PC-9 (cell line): ENCODE data around the gene UBE2QL1. TPM values are rescaled to one million over a fixed set of nuclear protein-coding genes. Genes with fewer than 3 reads are reported as not detected.

Source experiments
- BruUV-seq: library from RNA; stranded (reverse); fragments of 400-500 nt; replicated peaks from 2 replicates; lab custom pipeline; 2021; lab: Mats Ljungman, UMichigan
- CTCF ChIA-PET: fragments of 300-600 bp; sonication (Branson Sonifier 250); formaldehyde crosslinking; loops from one replicate; lab custom pipeline; 2022; ENCODE audit warnings: antibody characterized with exemption; lab: Charles Lee
- POLR2A ChIA-PET: fragments of 300-600 bp; sonication (Branson Sonifier 250); formaldehyde crosslinking; loops from one replicate; lab custom pipeline; 2022; ENCODE audit warnings: antibody characterized with exemption; ENCODE audit not compliant: unreplicated experiment; lab: Charles Lee
- DNase-seq, 2 experiments: peaks; one replicate each; pipeline versions ENCODE4 v3.0.0 to v3.0.0-alpha.2; 2015 to 2022; ENCODE audit warnings: mixed read lengths in 1 of 2
- H2AFZ ChIP-seq: fragments of 200-600 bp; sonication (generic); 2 replicates; pipeline ENCODE4 v1.8.1; 2017; ENCODE audit warnings: antibody characterized with exemption
- H3F3A ChIP-seq: fragments of 200-600 bp; sonication (generic); 2 replicates; pipeline ENCODE4 v1.8.1; 2017; ENCODE audit warnings: antibody characterized with exemption, mild to moderate bottlenecking, low read depth; ENCODE audit not compliant: insufficient read depth
- H3K27ac ChIP-seq: fragments of 200-600 bp; sonication (generic); 2 replicates; pipeline ENCODE4 v1.6.1; 2016; ENCODE audit warnings: mixed run types
- H3K27me3 ChIP-seq: fragments of 200-600 bp; sonication (generic); 2 replicates; pipeline ENCODE4 v1.6.1; 2016; ENCODE audit warnings: low read depth, mixed run types; ENCODE audit not compliant: insufficient read depth
- H3K36me3 ChIP-seq: fragments of 200-600 bp; sonication (generic); 2 replicates; pipeline ENCODE4 v1.6.1; 2016; ENCODE audit warnings: low read depth, mixed run types
- H3K4me1 ChIP-seq: fragments of 200-600 bp; sonication (generic); replicated peaks from 2 replicates; pipeline ENCODE4 v1.6.1; 2016; ENCODE audit warnings: mixed run types; ENCODE audit not compliant: insufficient read depth
- H3K4me2 ChIP-seq: fragments of 200-600 bp; sonication (generic); 2 replicates; pipeline ENCODE4 v1.6.1; 2017; ENCODE audit warnings: mixed run types
- H3K4me3 ChIP-seq: fragments of 200-600 bp; sonication (generic); 2 replicates; pipeline ENCODE4 v1.6.1; 2016; ENCODE audit warnings: mixed run types
- H3K79me2 ChIP-seq: fragments of 200-600 bp; sonication (generic); 2 replicates; pipeline ENCODE4 v1.6.1; 2017; ENCODE audit warnings: low read depth, mixed run types
- H3K9me2 ChIP-seq: fragments of 200-600 bp; sonication (generic); 2 replicates; pipeline ENCODE4 v1.8.1; 2017; ENCODE audit warnings: mild to moderate bottlenecking; ENCODE audit not compliant: insufficient read depth
- H3K9me3 ChIP-seq: fragments of 200-600 bp; sonication (generic); 2 replicates; pipeline ENCODE4 v1.8.1; 2016; ENCODE audit warnings: low read depth; ENCODE audit not compliant: insufficient read depth
- H4K20me1 ChIP-seq: fragments of 200-600 bp; sonication (generic); 2 replicates; pipeline ENCODE4 v1.8.1; 2017; ENCODE audit not compliant: insufficient read depth
- CTCF ChIP-seq: fragments of 200-600 bp; sonication (generic); conservative IDR thresholded peaks from 2 replicates; pipeline ENCODE4 v1.6.1; 2017; ENCODE audit warnings: mixed run types, antibody characterized with exemption, mild to moderate bottlenecking, moderate library complexity
- EZH2 ChIP-seq: fragments of 200-600 bp; sonication (generic); IDR thresholded peaks from 2 replicates; pipeline ENCODE4 v1.8.0; 2017; ENCODE audit warnings: antibody characterized with exemption, low read depth
- intact Hi-C: fragments of 100-400 bp; cut with micrococcal nuclease; formaldehyde crosslinking; loops from one replicate; pipeline ENCODE4 v1.10.0; 2022; ENCODE audit not compliant: unreplicated experiment
- total RNA-seq: library from RNA; stranded (reverse); gene quantifications from 2 replicates; pipeline ENCODE4 v1.2.3, GENCODE V29; 2021

Gene UBE2QL1
- total RNA-seq, 1 experiment from 2014 or later = not detected

GRCh38 chr5:6475626-6476312 lies 27.1 kb downstream of the UBE2QL1 start:
- H3K9me2 ChIP-seq = no peaks in the 10 kb centered on the region
- no peaks in the 10 kb centered on the region for H3F3A ChIP-seq
- no peaks in the 10 kb centered on the region for H4K20me1 ChIP-seq
- H3K27ac ChIP-seq = no peak overlapping the region
- no TSS peak for BruUV-seq
- no peaks in the 10 kb centered on the region for H3K4me1 ChIP-seq
- H3K79me2 ChIP-seq = no peaks in the 10 kb centered on the region
- H3K4me3 ChIP-seq = no peak overlapping the region
- ChIA-PET POLR2A (no interaction called here), CTCF (no interaction called here)
- H3K27me3 ChIP-seq = peaks cover 99% of the 10 kb centered on the region
- no peak overlapping the region for H2AFZ ChIP-seq
- DNase-seq = no peak
- no peak for TF ChIP-seq EZH2
- TF ChIP-seq CTCF = no peak
- no peaks in the 10 kb centered on the region; the same call in 1 of the 2 replicates for H3K9me3 ChIP-seq
- H3K36me3 ChIP-seq = no peaks in the 10 kb centered on the region
- no peak overlapping the region for H3K4me2 ChIP-seq
- intact Hi-C loops = no loop called here

GRCh38 chr5:6476313-6476661 lies 27.6 kb downstream of the UBE2QL1 start:
- no peaks in the 10 kb centered on the region for H3K79me2 ChIP-seq
- H3K27ac ChIP-seq = no peak overlapping the region
- CTCF ChIA-PET = no interaction called here
- H3K4me3 ChIP-seq = no peak overlapping the region
- TF ChIP-seq CTCF (no peak), EZH2 (no peak)
- no peaks in the 10 kb centered on the region for H4K20me1 ChIP-seq
- no peaks in the 10 kb centered on the region for H3K36me3 ChIP-seq
- H3K27me3 ChIP-seq = peaks cover 99% of the 10 kb centered on the region
- POLR2A ChIA-PET = no interaction called here
- H3K9me2 ChIP-seq = no peaks in the 10 kb centered on the region
- no peaks in the 10 kb centered on the region for H3F3A ChIP-seq
- no peak overlapping the region for H3K4me2 ChIP-seq
- BruUV-seq = no TSS peak
- H3K9me3 ChIP-seq = no peaks in the 10 kb centered on the region; the same call in 1 of the 2 replicates
- H3K4me1 ChIP-seq = no peaks in the 10 kb centered on the region
- no peak for DNase-seq
- intact Hi-C loops = no loop called here
- H2AFZ ChIP-seq = no peak overlapping the region

- intact Hi-C loops = no loop called here
- H4K20me1 ChIP-seq = no peaks in the 10 kb centered on the region
- no peaks in the 10 kb centered on the region for H3K79me2 ChIP-seq
- no peaks in the 10 kb centered on the region for H3K4me1 ChIP-seq
- H2AFZ ChIP-seq = no peak overlapping the region
- H3K36me3 ChIP-seq = no peaks in the 10 kb centered on the region
- peaks cover 99% of the 10 kb centered on the region for H3K27me3 ChIP-seq
- no peak overlapping the region for H3K4me2 ChIP-seq
- no peak overlapping the region for H3K4me3 ChIP-seq
- CTCF ChIA-PET = no interaction called here
- H3F3A ChIP-seq = no peaks in the 10 kb centered on the region
- no peak for TF ChIP-seq EZH2
- TF ChIP-seq CTCF = no peak
- no TSS peak for BruUV-seq
- H3K9me3 ChIP-seq = no peaks in the 10 kb centered on the region
- DNase-seq = no peak
- POLR2A ChIA-PET = no interaction called here
- H3K9me2 ChIP-seq = no peaks in the 10 kb centered on the region
- no peak overlapping the region for H3K27ac ChIP-seq
Measured at GRCh38 chr5:6478793-6479192, 30.1 kb downstream of the UBE2QL1 start.
